HepG2 (cell line): Measurements from ENCODE around the gene PRDX3. TPM values are rescaled to one million over a fixed set of nuclear protein-coding genes. Genes with fewer than 3 reads are reported as not detected.
A peak's percentile ranks its signal among the peaks of the same experiment; 100 is the strongest.

Experiments used
- CAMTA2 ChIP-seq: sonication (generic); formaldehyde crosslinking; IDR thresholded peaks from 2 replicates; pipeline ENCODE4 v1.4.0; 2020; ENCODE audit warnings: mild to moderate bottlenecking, missing genetic modification reagents, borderline replicate concordance
- CEBPZ ChIP-seq: IDR thresholded peaks from 2 replicates; pipeline ENCODE4 v1.6.1; 2012; ENCODE audit warnings: low read length, improper control_type of control experiment
- GFI1 ChIP-seq: sonication (generic); formaldehyde crosslinking; IDR thresholded peaks from 2 replicates; pipeline ENCODE4 v1.5.0; 2020; ENCODE audit warnings: missing genetic modification reagents, mild to moderate bottlenecking, borderline replicate concordance
- JARID2 ChIP-seq: sonication (generic); formaldehyde crosslinking; IDR thresholded peaks from 2 replicates; pipeline ENCODE4 v1.8.1; 2023; ENCODE audit warnings: missing genetic modification reagents, inconsistent platforms; ENCODE audit not compliant: insufficient replicate concordance
- PBX3 ChIP-seq: sonication (generic); formaldehyde crosslinking; IDR thresholded peaks from 2 replicates; pipeline ENCODE4 v1.8.1; 2023; ENCODE audit warnings: missing genetic modification reagents, inconsistent platforms, borderline replicate concordance
- SIN3A ChIP-seq: IDR thresholded peaks from 2 replicates; pipeline ENCODE4 v1.6.1; 2011; ENCODE audit warnings: low read depth, mild to moderate bottlenecking, control low read depth, low read length, borderline replicate concordance
- SRY ChIP-seq: sonication (generic); formaldehyde crosslinking; IDR thresholded peaks from 2 replicates; pipeline ENCODE4 v1.8.0; 2022; ENCODE audit warnings: mild to moderate bottlenecking, missing genetic modification reagents
- TEAD3 ChIP-seq: optimal IDR thresholded peaks from 2 replicates; pipeline ENCODE3; 2016; ENCODE audit warnings: borderline replicate concordance
- TOPORS ChIP-seq: sonication (generic); formaldehyde crosslinking; IDR thresholded peaks from 2 replicates; pipeline ENCODE4 v1.8.0; 2023; ENCODE audit warnings: mild to moderate bottlenecking, missing genetic modification reagents
- XBP1 ChIP-seq: sonication (generic); formaldehyde crosslinking; IDR thresholded peaks from 2 replicates; pipeline ENCODE4 v1.5.0; 2020; ENCODE audit warnings: missing genetic modification reagents
- ZNF205 ChIP-seq: IDR thresholded peaks from 2 replicates; pipeline ENCODE4 v1.6.1; 2018; ENCODE audit warnings: missing biosample characterization, missing genetic modification reagents
- ZNF232 ChIP-seq: sonication (generic); formaldehyde crosslinking; IDR thresholded peaks from 2 replicates; pipeline ENCODE4 v1.4.0; 2020; ENCODE audit warnings: missing genetic modification reagents, borderline replicate concordance
- ZNF251 ChIP-seq: sonication (generic); formaldehyde crosslinking; IDR thresholded peaks from 2 replicates; pipeline ENCODE4 v1.9.0; 2021; ENCODE audit warnings: mild to moderate bottlenecking, missing genetic modification reagents
- ZNF292 ChIP-seq: sonication (generic); formaldehyde crosslinking; IDR thresholded peaks from 2 replicates; pipeline ENCODE4 v1.8.1; 2022; ENCODE audit warnings: mild to moderate bottlenecking, low read depth, missing genetic modification reagents, borderline replicate concordance
- ZNF333 ChIP-seq: sonication (generic); formaldehyde crosslinking; IDR thresholded peaks from 2 replicates; pipeline ENCODE4 v1.4.0; 2020; ENCODE audit warnings: mild to moderate bottlenecking, missing genetic modification reagents, borderline replicate concordance
- ZNF512 ChIP-seq: sonication (generic); formaldehyde crosslinking; IDR thresholded peaks from 2 replicates; pipeline ENCODE4 v1.4.0; 2020; ENCODE audit warnings: mild to moderate bottlenecking, missing genetic modification reagents
- ZNF574 ChIP-seq: sonication (generic); formaldehyde crosslinking; IDR thresholded peaks from 2 replicates; pipeline ENCODE4 v1.4.0; 2020; ENCODE audit warnings: missing genetic modification reagents
- ZNF777 ChIP-seq: sonication (generic); formaldehyde crosslinking; IDR thresholded peaks from 2 replicates; pipeline ENCODE4 v1.4.0; 2020; ENCODE audit warnings: missing genetic modification reagents
- polyA plus RNA-seq, 8 experiments: library from polyadenylated mRNA; depleted of rRNA in 3 of 8; stranded (reverse) in 7 of 8; unstranded in 1 of 8; fragments of >200 nt; fragmentation: Illumina TruSeq in 4 of 8; extraction: Trizol in 4 of 8; gene quantifications; 2 replicates each; pipeline versions ENCODE4 v1.2.1 to v1.2.3, GENCODE V29; 2011 to 2016; ENCODE audit warnings: low read depth in 4 of 8, missing spikeins in 1 of 8, mixed read lengths in 1 of 8; ENCODE audit not compliant: insufficient read depth in 1 of 8
- total RNA-seq, 5 experiments: library from RNA; depleted of rRNA; stranded (reverse); fragments of >200 nt; fragmentation: Illumina TruSeq; extraction: Trizol; gene quantifications; 2 replicates each; pipeline ENCODE4 v1.2.3, GENCODE V29; 2016; ENCODE audit warnings: low read depth in 1 of 5

Gene PRDX3
- total and polyA plus RNA-seq, 2 of the 13 experiments (the other 11 are each of a cell fraction or from before 2014, with no cell fraction given), result 407 to 565 TPM

- TF ChIP-seq ZNF512 (CRISPR knock-in tag) (0 out of 2 replicates have a peak, but pooled peaks have one; percentile 34), ZNF205 (peak; percentile 100), ZNF574 (CRISPR knock-in tag) (peak; percentile 49; the same call in 1 of the 2 replicates), XBP1 (CRISPR knock-in tag) (no peak), TEAD3 (peak; percentile 56), SRY (CRISPR knock-in tag) (peak; percentile 81), ZNF251 (CRISPR knock-in tag) (0 out of 2 replicates have a peak, but pooled peaks have one; percentile 35), ZNF292 (CRISPR knock-in tag) (0 out of 2 replicates have a peak, but pooled peaks have one; percentile 15), ZNF333 (CRISPR knock-in tag) (peak; percentile 38; the same call in 1 of the 2 replicates), SIN3A (peak; percentile 73; the same call in 1 of the 2 replicates), JARID2 (CRISPR knock-in tag) (peak; percentile 72), CEBPZ (no peak), CAMTA2 (CRISPR knock-in tag) (0 out of 2 replicates have a peak, but pooled peaks have one; percentile 64), GFI1 (CRISPR knock-in tag) (0 out of 2 replicates have a peak, but pooled peaks have one; percentile 18), ZNF777 (CRISPR knock-in tag) (peak; percentile 49; the same call in 1 of the 2 replicates), TOPORS (CRISPR knock-in tag) (peak; percentile 14; the same call in 1 of the 2 replicates), PBX3 (no peak), ZNF232 (CRISPR knock-in tag) (peak; percentile 54; the same call in 1 of the 2 replicates)
Observed at GRCh38 chr10:119165171-119166117, 13.2 kb downstream of the PRDX3 start, which contains the start of gene SFXN4 (continued).
